T-helper 1 cell treated with Interleukin-12 subunit alpha and Interleukin-12 subunit beta and Interleukin-4 antibody, amounts not matched to agents 30 μg/mL and 1 μg/mL, for 36 hours (primary cell): ENCODE measurements around the gene DAGLB.
"Not testable (repeated sequence)": the region's sequence is repeated elsewhere in the genome, so short reads cannot be mapped to it uniquely, and the experiment has no call there.

Source experiments
- H3K27ac Mint-ChIP-seq: one replicate; pipeline ENCODE4 v1.8.0; 2021; ENCODE audit warnings: mild to moderate bottlenecking, mixed read lengths
- H3K27me3 Mint-ChIP-seq: one replicate; pipeline ENCODE4 v1.8.0; 2021; ENCODE audit warnings: low read depth, mixed read lengths
- H3K36me3 Mint-ChIP-seq: one replicate; pipeline ENCODE4 v1.8.0; 2021; ENCODE audit warnings: low read depth, mixed read lengths
- H3K4me1 Mint-ChIP-seq: one replicate; pipeline ENCODE4 v1.8.0; 2021; ENCODE audit warnings: low read depth, mixed read lengths
- H3K4me3 Mint-ChIP-seq: one replicate; pipeline ENCODE4 v1.8.0; 2021; ENCODE audit warnings: mild to moderate bottlenecking, moderate library complexity, mixed read lengths
- H3K9me3 Mint-ChIP-seq: one replicate; pipeline ENCODE4 v1.8.0; 2021; ENCODE audit warnings: mixed read lengths

The DAGLB gene

GRCh38 chr7:6386779-6387178 is 61.0 kb downstream of the DAGLB start:
- H3K27ac Mint-ChIP-seq = no peak overlapping the region
- peaks cover 9% of the 10 kb centered on the region for H3K36me3 Mint-ChIP-seq
- peaks cover 40% of the 10 kb centered on the region for H3K4me1 Mint-ChIP-seq
- H3K4me3 Mint-ChIP-seq = no peak overlapping the region
- no peaks in the 10 kb centered on the region for H3K9me3 Mint-ChIP-seq
- H3K27me3 Mint-ChIP-seq = no peaks in the 10 kb centered on the region

GRCh38 chr7:6385909-6386560 is 61.7 kb downstream of the DAGLB start:
- H3K27me3 Mint-ChIP-seq = no peaks in the 10 kb centered on the region
- no peaks in the 10 kb centered on the region for H3K9me3 Mint-ChIP-seq
- H3K36me3 Mint-ChIP-seq = peaks cover 9% of the 10 kb centered on the region
- H3K4me1 Mint-ChIP-seq = peaks cover 40% of the 10 kb centered on the region
- H3K27ac Mint-ChIP-seq = no peak overlapping the region
- H3K4me3 Mint-ChIP-seq = no peak overlapping the region

- H3K27ac Mint-ChIP-seq = no peak overlapping the region
- peaks cover 48% of the 10 kb centered on the region for H3K4me1 Mint-ChIP-seq
- H3K9me3 Mint-ChIP-seq = no peaks in the 10 kb centered on the region
- no peaks in the 10 kb centered on the region for H3K27me3 Mint-ChIP-seq
- H3K4me3 Mint-ChIP-seq = no peak overlapping the region
- peaks cover 8% of the 10 kb centered on the region for H3K36me3 Mint-ChIP-seq
Measured at GRCh38 chr7:6385110-6385781, 62.5 kb downstream of the DAGLB start.

- H3K27ac Mint-ChIP-seq = no peak overlapping the region
Measured at GRCh38 chr7:6384327-6384726, 63.4 kb downstream of the DAGLB start.

GRCh38 chr7:6382817-6383216 is 64.9 kb downstream of the DAGLB start:
- Mint-ChIP-seq H3K9me3 (no peaks in the 10 kb centered on the region), H3K27me3 (no peaks in the 10 kb centered on the region), H3K36me3 (peaks cover 10% of the 10 kb centered on the region), H3K4me3 (no peak overlapping the region), H3K27ac (no peak overlapping the region), H3K4me1 (peaks cover 54% of the 10 kb centered on the region)

More at GRCh38 chr7:6384327-6384726, 63.4 kb downstream of the DAGLB start:
- Mint-ChIP-seq H3K27me3 (no peaks in the 10 kb centered on the region), H3K9me3 (no peaks in the 10 kb centered on the region), H3K36me3 (peaks cover 11% of the 10 kb centered on the region), H3K4me3 (no peak overlapping the region), H3K4me1 (peaks cover 55% of the 10 kb centered on the region)

- not testable (repeated sequence) for H3K27me3 Mint-ChIP-seq, H3K27ac Mint-ChIP-seq, H3K4me3 Mint-ChIP-seq, H3K36me3 Mint-ChIP-seq, H3K9me3 Mint-ChIP-seq
- H3K4me1 Mint-ChIP-seq = peaks cover 60% of the 10 kb centered on the region
Measured at GRCh38 chr7:6381846-6382245, 65.9 kb downstream of the DAGLB start.

- no peaks in the 10 kb centered on the region for H3K9me3 Mint-ChIP-seq
- peaks cover 13% of the 10 kb centered on the region for H3K36me3 Mint-ChIP-seq
- no peaks in the 10 kb centered on the region for H3K27me3 Mint-ChIP-seq
- H3K27ac Mint-ChIP-seq = no peak overlapping the region
- H3K4me1 Mint-ChIP-seq = peaks cover 59% of the 10 kb centered on the region
- H3K4me3 Mint-ChIP-seq = no peak overlapping the region
Measured at GRCh38 chr7:6380310-6381095, 67.3 kb downstream of the DAGLB start.

GRCh38 chr7:6379886-6380285 is 67.9 kb downstream of the DAGLB start:
- no peak overlapping the region for H3K27ac Mint-ChIP-seq
- H3K27me3 Mint-ChIP-seq = no peaks in the 10 kb centered on the region
- no peak overlapping the region for H3K4me3 Mint-ChIP-seq
- no peaks in the 10 kb centered on the region for H3K9me3 Mint-ChIP-seq
- H3K4me1 Mint-ChIP-seq = peaks cover 55% of the 10 kb centered on the region
- H3K36me3 Mint-ChIP-seq = peaks cover 15% of the 10 kb centered on the region

GRCh38 chr7:6378556-6378955 is 69.2 kb downstream of the DAGLB start:
- not testable (repeated sequence) for H3K27ac Mint-ChIP-seq, H3K9me3 Mint-ChIP-seq, H3K4me3 Mint-ChIP-seq, H3K27me3 Mint-ChIP-seq
- Mint-ChIP-seq H3K4me1 (peaks cover 51% of the 10 kb centered on the region), H3K36me3 (peaks cover 15% of the 10 kb centered on the region)

GRCh38 chr7:6376820-6377219 is 70.9 kb downstream of the DAGLB start:
- Mint-ChIP-seq H3K4me3 (peak overlapping the region; percentile 59), H3K4me1 (peaks cover 40% of the 10 kb centered on the region), H3K9me3 (no peaks in the 10 kb centered on the region), H3K27me3 (no peaks in the 10 kb centered on the region), H3K36me3 (peaks cover 14% of the 10 kb centered on the region), H3K27ac (no peak overlapping the region)

GRCh38 chr7:6375348-6376101 is 72.2 kb downstream of the DAGLB start:
- Mint-ChIP-seq H3K4me1 (peaks cover 35% of the 10 kb centered on the region), H3K27ac (peak overlapping the region; percentile 91), H3K4me3 (peak overlapping the region; percentile 91), H3K27me3 (no peaks in the 10 kb centered on the region), H3K9me3 (no peaks in the 10 kb centered on the region), H3K36me3 (peaks cover 14% of the 10 kb centered on the region)

GRCh38 chr7:6367701-6368211 is 80.0 kb downstream of the DAGLB start:
- Mint-ChIP-seq H3K4me3 (no peak overlapping the region), H3K4me1 (peaks cover 9% of the 10 kb centered on the region), H3K27me3 (no peaks in the 10 kb centered on the region), H3K27ac (no peak overlapping the region), H3K9me3 (no peaks in the 10 kb centered on the region), H3K36me3 (no peaks in the 10 kb centered on the region)

GRCh38 chr7:6365451-6365850 is 82.3 kb downstream of the DAGLB start:
- H3K27me3 Mint-ChIP-seq = no peaks in the 10 kb centered on the region
- no peak overlapping the region for H3K4me3 Mint-ChIP-seq
- H3K36me3 Mint-ChIP-seq = no peaks in the 10 kb centered on the region
- peaks cover 10% of the 10 kb centered on the region for H3K4me1 Mint-ChIP-seq
- H3K27ac Mint-ChIP-seq = no peak overlapping the region
- H3K9me3 Mint-ChIP-seq = no peaks in the 10 kb centered on the region

- no peaks in the 10 kb centered on the region for H3K27me3 Mint-ChIP-seq
- no peak overlapping the region for H3K27ac Mint-ChIP-seq
- H3K36me3 Mint-ChIP-seq = no peaks in the 10 kb centered on the region
- H3K4me3 Mint-ChIP-seq = no peak overlapping the region
- no peaks in the 10 kb centered on the region for H3K9me3 Mint-ChIP-seq
- H3K4me1 Mint-ChIP-seq = peaks cover 2% of the 10 kb centered on the region
Measured at GRCh38 chr7:6360841-6361240, 86.9 kb downstream of the DAGLB start.
